C4-2B (cell line): ENCODE measurements around the gene MAP2K3.

Experiments
- H3K27ac ChIP-seq: fragments of 450-650 bp; 2 replicates; pipeline ENCODE4 v1.5.1; 2017
- CTCF ChIP-seq: fragments of 450-650 bp; conservative IDR thresholded peaks from 2 replicates; pipeline ENCODE4 v1.5.1; 2017; ENCODE audit warnings: mild to moderate bottlenecking
- ZFX ChIP-seq: fragments of 450-650 bp; IDR thresholded peaks from 2 replicates; pipeline ENCODE4 v1.6.1; 2017

MAP2K3 gene

GRCh38 chr17:21249086-21249795 is 35.3 kb upstream of the MAP2K3 start:
- TF ChIP-seq CTCF (no peak), ZFX (no peak)
- no peak overlapping the region for H3K27ac ChIP-seq

GRCh38 chr17:21249920-21250703 is 34.4 kb upstream of the MAP2K3 start:
- TF ChIP-seq CTCF = no peak
- TF ChIP-seq ZFX = no peak
- no peak overlapping the region for H3K27ac ChIP-seq

- TF ChIP-seq CTCF = no peak
- TF ChIP-seq ZFX = no peak
- no peak overlapping the region for H3K27ac ChIP-seq
Measured at GRCh38 chr17:21250854-21251253, 33.7 kb upstream of the MAP2K3 start.

- no peak overlapping the region for H3K27ac ChIP-seq
- TF ChIP-seq CTCF = no peak
- no peak for TF ChIP-seq ZFX
Measured at GRCh38 chr17:21251337-21252010, 33.0 kb upstream of the MAP2K3 start.

GRCh38 chr17:21252289-21252795 is 32.2 kb upstream of the MAP2K3 start:
- no peak overlapping the region for H3K27ac ChIP-seq
- no peak for TF ChIP-seq ZFX
- TF ChIP-seq CTCF = no peak

GRCh38 chr17:21252796-21253645 is 31.5 kb upstream of the MAP2K3 start, which contains the start of gene NATD1:
NATD1 (minus strand) TSS chr17:21253410; CDS start chr17:21253264, 146 bp downstream.
- H3K27ac ChIP-seq = no peak within 1 kb of the TSS
- no peak for TF ChIP-seq ZFX
- TF ChIP-seq CTCF = no peak
